Activated T-helper 9 cell treated with anti-CD3 and anti-CD28 coated beads, Interleukin-2, amount 50 U/mL, for 16 hours (primary cell): Measurements from ENCODE around the gene PAPPA.

ENCODE experiments used
- DNase-seq: peaks from one replicate; pipeline ENCODE4 v3.0.0-alpha.2; 2020; ENCODE audit warnings: low read depth

The PAPPA gene

GRCh38 chr9:116223926-116224325 lies 70.3 kb downstream of the PAPPA start:
- DNase-seq: no peak

- DNase-seq: no peak
These were observed 76.6 kb downstream of the PAPPA start for GRCh38 chr9:116230051-116230632.

GRCh38 chr9:116232424-116233159 lies 79.0 kb downstream of the PAPPA start:
- no peak for DNase-seq

- DNase-seq: no peak
These were observed 79.6 kb downstream of the PAPPA start for GRCh38 chr9:116233160-116233530.

- DNase-seq: no peak
These were observed 80.5 kb downstream of the PAPPA start for GRCh38 chr9:116234081-116234480.

- DNase-seq: no peak
These were observed 83.4 kb downstream of the PAPPA start for GRCh38 chr9:116236979-116237378.

- no peak for DNase-seq
These were observed 83.9 kb downstream of the PAPPA start for GRCh38 chr9:116237456-116237855.

- no peak for DNase-seq
These were observed 84.6 kb downstream of the PAPPA start for GRCh38 chr9:116238225-116238624.

- no peak for DNase-seq
These were observed 85.3 kb downstream of the PAPPA start for GRCh38 chr9:116238776-116239340.

GRCh38 chr9:116243708-116244107 lies 90.1 kb downstream of the PAPPA start:
- no peak for DNase-seq

GRCh38 chr9:116247284-116247683 lies 93.7 kb downstream of the PAPPA start:
- no peak for DNase-seq

- DNase-seq: no peak
These were observed 94.3 kb downstream of the PAPPA start for GRCh38 chr9:116247791-116248374.

GRCh38 chr9:116250891-116251290 lies 97.3 kb downstream of the PAPPA start:
- no peak for DNase-seq

GRCh38 chr9:116251366-116251765 lies 97.8 kb downstream of the PAPPA start:
- no peak for DNase-seq

GRCh38 chr9:116260531-116260930 lies 106.9 kb downstream of the PAPPA start:
- DNase-seq: no peak

- no peak for DNase-seq
These were observed 108.9 kb downstream of the PAPPA start for GRCh38 chr9:116262448-116262847.

GRCh38 chr9:116264361-116264760 lies 110.8 kb downstream of the PAPPA start:
- no peak for DNase-seq

- no peak for DNase-seq
These were observed 113.4 kb downstream of the PAPPA start for GRCh38 chr9:116267021-116267420.

GRCh38 chr9:116269250-116269649 lies 115.7 kb downstream of the PAPPA start:
- DNase-seq: no peak

GRCh38 chr9:116270546-116270945 lies 117.0 kb downstream of the PAPPA start:
- no peak for DNase-seq

GRCh38 chr9:116271340-116271739 lies 117.7 kb downstream of the PAPPA start:
- no peak for DNase-seq

GRCh38 chr9:116271991-116272390 lies 118.4 kb downstream of the PAPPA start:
- DNase-seq: no peak

- no peak for DNase-seq
These were observed 120.7 kb downstream of the PAPPA start for GRCh38 chr9:116274293-116274692.
